Kidney (tissue), 14 donors: ENCODE measurements around the gene AP4S1. TPM values are rescaled to one million over a fixed set of nuclear protein-coding genes. Genes with fewer than 3 reads are reported as not detected.

ENCODE experiments used
- DNase-seq, 5 donors: peaks; one replicate each; pipeline ENCODE4 v3.0.0-alpha.2; 2013 to 2020
- FAIRE-seq: peaks from 2 replicates; lab custom pipeline; 2012; peaks lifted over from hg19 to GRCh38; lab: Jason Lieb, UNC
- H3K27ac ChIP-seq, 2 donors: one replicate each; pipeline ENCODE4 v1.7.0; 2013; ENCODE audit warnings: low read depth in 2 of 2, low read length in 2 of 2, inconsistent platforms in 1 of 2
- H3K27me3 ChIP-seq: one replicate; pipeline ENCODE4 v1.7.1; 2013; ENCODE audit warnings: low read length, inconsistent platforms; ENCODE audit not compliant: control insufficient read depth, insufficient read depth
- H3K36me3 ChIP-seq, 3 donors: one replicate each; pipeline versions ENCODE4 v1.7.0 to v1.7.1; 2013; ENCODE audit warnings: low read length in 3 of 3, control low read depth in 1 of 3, inconsistent platforms in 1 of 3; ENCODE audit not compliant: insufficient read depth in 3 of 3, control insufficient read depth in 2 of 3
- H3K4me1 ChIP-seq, 3 donors: one replicate each; pipeline versions ENCODE4 v1.7.0 to v1.7.1; 2013; ENCODE audit warnings: low read length in 3 of 3, inconsistent platforms in 1 of 3, low read depth in 1 of 3; ENCODE audit not compliant: control insufficient read depth in 2 of 3, insufficient read depth in 2 of 3
- H3K4me3 ChIP-seq, 3 donors: one replicate each; pipeline versions ENCODE4 v1.7.0 to v1.8.1; 2013; ENCODE audit warnings: low read length in 3 of 3, control low read depth in 1 of 3, inconsistent platforms in 1 of 3
- H3K9ac ChIP-seq, 3 donors: one replicate each; pipeline versions ENCODE4 v1.7.0 to v1.7.1; 2013; ENCODE audit warnings: low read length in 3 of 3, control low read depth in 1 of 3, inconsistent platforms in 1 of 3
- H3K9me3 ChIP-seq, 3 donors: one replicate each; pipeline versions ENCODE4 v1.7.0 to v1.7.1; 2013; ENCODE audit warnings: low read length in 3 of 3, control low read depth in 1 of 3, inconsistent platforms in 1 of 3; ENCODE audit not compliant: control insufficient read depth in 2 of 3, insufficient read depth in 1 of 3
- intact Hi-C: fragments of 100-400 bp; cut with DNase I; formaldehyde crosslinking; loops from one replicate; pipeline ENCODE4 v1.11.1; 2022
- polyA plus RNA-seq: library from polyadenylated mRNA; stranded (reverse); fragments of 350-450 nt; fragmentation: Illumina TruSeq; extraction: RNeasy Lipid Tissue Mini Kit (QIAGEN cat#74804); gene quantifications from one replicate; pipeline ENCODE4 v1.2.3, GENCODE V29; 2014; ENCODE audit warnings: low read depth, low replicate concordance; ENCODE audit not compliant: insufficient read depth
- total RNA-seq: library from RNA; stranded (reverse); fragmentation: NEBNext Ultra II Directional; extraction: Animal tissue kit (Norgen Biotek cat#: 25700); gene quantifications from one replicate; pipeline ENCODE4 v1.2.1, GENCODE V29; 2021
- TF ChIP-seq, protein P1 (sequence below): IDR thresholded peaks from 3 replicates; pipeline ENCODE4 v1.5.1; 2012; ENCODE audit warnings: mild to moderate bottlenecking, moderate library complexity, borderline replicate concordance; ENCODE audit not compliant: insufficient read depth; ENCODE audit errors: extremely low read depth
- donor health status: control.
- donor health status: control.
- donor health status: control.
- donor health status: control.
- donor health status: control.
- donor health status: DM: yes; HTN: yes; CAD: no.
- donor health status: Normal renal cell carcinoma (clear cell type).

Gene AP4S1
- total and polyA plus RNA-seq, 2 donors from 2014 or later = 9.0 to 12.0 TPM

GRCh38 chr14:31026077-31026449 lies 614 bp downstream of the AP4S1 start, which contains the start of gene STRN3:
Gene STRN3, minus strand, starts transcription at chr14:31026379. Its CDS starts 194 bp downstream, at chr14:31026185.
- Histone ChIP-seq H3K27me3 (no peaks in the 10 kb centered on the region), H3K4me3 (peak within 1 kb of the TSS; percentile 80 to 97 (median 94)), H3K4me1 (peaks cover 0 to 6% (median 3%) of the 10 kb centered on the region in 3 donors), H3K36me3 (no peaks in the 10 kb centered on the region), H3K27ac (peak within 1 kb of the TSS; percentile 96 to 98), H3K9ac (peak within 1 kb of the TSS; percentile 88 to 95 (median 91)), H3K9me3 (no peaks in the 10 kb centered on the region)
- DNase-seq (no peak), FAIRE-seq (no peak)
- intact Hi-C loops = no loop called here
- TF ChIP-seq, protein P1, sequence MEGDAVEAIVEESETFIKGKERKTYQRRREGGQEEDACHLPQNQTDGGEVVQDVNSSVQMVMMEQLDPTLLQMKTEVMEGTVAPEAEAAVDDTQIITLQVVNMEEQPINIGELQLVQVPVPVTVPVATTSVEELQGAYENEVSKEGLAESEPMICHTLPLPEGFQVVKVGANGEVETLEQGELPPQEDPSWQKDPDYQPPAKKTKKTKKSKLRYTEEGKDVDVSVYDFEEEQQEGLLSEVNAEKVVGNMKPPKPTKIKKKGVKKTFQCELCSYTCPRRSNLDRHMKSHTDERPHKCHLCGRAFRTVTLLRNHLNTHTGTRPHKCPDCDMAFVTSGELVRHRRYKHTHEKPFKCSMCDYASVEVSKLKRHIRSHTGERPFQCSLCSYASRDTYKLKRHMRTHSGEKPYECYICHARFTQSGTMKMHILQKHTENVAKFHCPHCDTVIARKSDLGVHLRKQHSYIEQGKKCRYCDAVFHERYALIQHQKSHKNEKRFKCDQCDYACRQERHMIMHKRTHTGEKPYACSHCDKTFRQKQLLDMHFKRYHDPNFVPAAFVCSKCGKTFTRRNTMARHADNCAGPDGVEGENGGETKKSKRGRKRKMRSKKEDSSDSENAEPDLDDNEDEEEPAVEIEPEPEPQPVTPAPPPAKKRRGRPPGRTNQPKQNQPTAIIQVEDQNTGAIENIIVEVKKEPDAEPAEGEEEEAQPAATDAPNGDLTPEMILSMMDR = no peak

GRCh38 chr14:31026450-31027235 lies 1.2 kb downstream of the AP4S1 start:
- Histone ChIP-seq H3K4me1 (peaks cover 0 to 6% (median 3%) of the 10 kb centered on the region in 3 donors), H3K9me3 (no peaks in the 10 kb centered on the region), H3K27me3 (no peaks in the 10 kb centered on the region), H3K27ac (peak overlapping the region; percentile 96 to 98), H3K4me3 (peak overlapping the region; percentile 70 to 91 (median 80)), H3K9ac (peak overlapping the region; percentile 83 to 95 (median 91)), H3K36me3 (no peaks in the 10 kb centered on the region)
- FAIRE-seq = no peak
- intact Hi-C loops = no loop called here
- peak; percentile 98 to 99 (median 98) for DNase-seq
- TF ChIP-seq, protein P1 = no peak

DNA sequence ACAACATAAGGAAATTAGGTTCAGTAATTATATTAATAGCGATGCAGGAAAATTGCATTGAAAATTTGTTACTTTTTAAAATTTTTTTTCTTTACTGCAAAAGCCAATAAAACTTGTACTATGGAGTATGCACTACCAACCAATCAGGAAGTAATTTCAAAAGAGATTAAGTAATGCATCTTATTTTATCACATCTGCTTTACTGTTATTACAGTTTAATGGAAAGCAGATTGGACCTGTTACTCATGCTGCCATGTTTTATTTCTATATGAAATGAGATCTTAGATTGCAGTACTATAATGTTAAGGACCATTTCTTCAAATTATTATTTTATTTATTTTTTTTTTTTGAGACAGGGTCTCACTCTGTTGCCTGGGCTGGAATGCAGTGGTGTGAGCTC lies 2.4 kb downstream of the AP4S1 start:
- FAIRE-seq = no peak
- H3K9me3 ChIP-seq = no peaks in the 10 kb centered on the region
- intact Hi-C loops = no loop called here
- TF ChIP-seq, protein P1 = no peak
- H3K27ac ChIP-seq = no peak overlapping the region
- no peaks in the 10 kb centered on the region for H3K36me3 ChIP-seq
- H3K9ac ChIP-seq = no peak overlapping the region
- H3K4me3 ChIP-seq = peak overlapping the region in 1 of 3 donors; percentile 80
- H3K27me3 ChIP-seq = no peaks in the 10 kb centered on the region
- DNase-seq = no peak
- peaks cover 0 to 6% (median 3%) of the 10 kb centered on the region in 3 donors for H3K4me1 ChIP-seq
